Measurements from ENCODE around the gene SLC5A10.

GRCh38 chr17:19002805-19003542 lies 51.0 kb downstream of the SLC5A10 start:
- TF ChIP-seq REST (IDR thresholded peaks at IDR 0.05; ENCODE audit: unreplicated experiment) (no peak), CTCF (conservative IDR thresholded peaks at IDR 0.05; ENCODE audit: low read depth in 2 of 2) (no peak), EZH2 (IDR thresholded peaks at IDR 0.05; ENCODE audit: low read depth, unreplicated experiment) (no peak), CREB1 (CRISPR knock-in tag; IDR thresholded peaks at IDR 0.05; ENCODE audit: low read depth) (no peak), POLR2AphosphoS5 (IDR thresholded peaks at IDR 0.05; ENCODE audit: low read depth) (no peak), EZH2phosphoT487 (IDR thresholded peaks at IDR 0.05; ENCODE audit: unreplicated experiment) (no peak), ZNF114 (CRISPR knock-in tag; IDR thresholded peaks at IDR 0.05) (no peak), JUNB (IDR thresholded peaks at IDR 0.05; ENCODE audit: unreplicated experiment) (no peak), STAT1 (IDR thresholded peaks at IDR 0.05; ENCODE audit: unreplicated experiment) (no peak)

Data from GM23338 (cell line).